HepG2 (cell line): ENCODE results near the gene VAMP5. TPM values are rescaled to one million over a fixed set of nuclear protein-coding genes. Genes with fewer than 3 reads are reported as not detected.

Experiments used
- ELK4 ChIP-seq: sonication (generic); formaldehyde crosslinking; IDR thresholded peaks from 2 replicates; pipeline ENCODE4 v1.9.0; 2021; ENCODE audit warnings: missing genetic modification reagents, borderline replicate concordance
- GTF3A ChIP-seq: sonication (generic); formaldehyde crosslinking; conservative IDR thresholded peaks from 2 replicates; pipeline ENCODE4 v1.4.0; 2020; ENCODE audit warnings: mild to moderate bottlenecking, missing genetic modification reagents
- HBP1 ChIP-seq: IDR thresholded peaks from 2 replicates; pipeline ENCODE4 v1.6.1; 2016; ENCODE audit warnings: low read depth, control low read depth
- NR2F1 ChIP-seq, 2 experiments: fragments of 450-650 bp in 1 of 2; formaldehyde crosslinking in 1 of 2; IDR thresholded peaks; 2 replicates each; pipeline versions ENCODE4 v1.5.0 to v1.6.1; 2016 to 2020; ENCODE audit warnings: mild to moderate bottlenecking in 1 of 2, missing compliant biosample characterization in 1 of 2, missing genetic modification reagents in 1 of 2, moderate library complexity in 1 of 2
- RARG ChIP-seq: sonication (generic); formaldehyde crosslinking; IDR thresholded peaks from 2 replicates; pipeline ENCODE4 v1.4.0; 2020; ENCODE audit warnings: low read depth, mild to moderate bottlenecking, missing genetic modification reagents
- RBM22 ChIP-seq: fragments of 200-400 bp; formaldehyde crosslinking; optimal IDR thresholded peaks from 2 replicates; pipeline ENCODE3; 2017; ENCODE audit warnings: mild to moderate bottlenecking, low read length, moderate library complexity
- REL ChIP-seq: sonication (generic); formaldehyde crosslinking; conservative IDR thresholded peaks from 2 replicates; pipeline ENCODE4 v1.8.0; 2022; ENCODE audit warnings: mild to moderate bottlenecking, missing genetic modification reagents, moderate library complexity
- RFX1 ChIP-seq: fragments of 450-650 bp; IDR thresholded peaks from 2 replicates; pipeline ENCODE4 v1.6.1; 2017
- TCF12 ChIP-seq, 2 experiments: fragments of 450-650 bp in 1 of 2; sonication (generic) in 1 of 2; formaldehyde crosslinking in 1 of 2; IDR thresholded peaks; 2 replicates each; pipeline versions ENCODE4 v1.6.1 to v1.8.0; 2017 to 2022; ENCODE audit warnings: antibody characterized with exemption in 1 of 2, mild to moderate bottlenecking in 1 of 2, missing genetic modification reagents in 1 of 2, moderate library complexity in 1 of 2
- TCF7L2 ChIP-seq: IDR thresholded peaks from 2 replicates; pipeline ENCODE4 v1.6.1; 2011; ENCODE audit warnings: mild to moderate bottlenecking, low read depth, low read length, moderate library complexity
- TEF ChIP-seq: sonication (generic); formaldehyde crosslinking; IDR thresholded peaks from 2 replicates; pipeline ENCODE4 v1.5.0; 2020; ENCODE audit warnings: missing genetic modification reagents
- ZBTB40 ChIP-seq, 2 experiments: fragments of 450-650 bp in 1 of 2; sonication (generic) in 1 of 2; formaldehyde crosslinking in 1 of 2; IDR thresholded peaks; 2 replicates each; pipeline versions ENCODE4 v1.6.1 to v1.8.0; 2016 to 2022; ENCODE audit warnings: antibody characterized with exemption in 1 of 2, mild to moderate bottlenecking in 1 of 2, missing genetic modification reagents in 1 of 2
- ZFY ChIP-seq: sonication (generic); formaldehyde crosslinking; IDR thresholded peaks from 2 replicates; pipeline ENCODE4 v1.4.0; 2020; ENCODE audit warnings: missing genetic modification reagents
- ZNF382 ChIP-seq: sonication (generic); formaldehyde crosslinking; IDR thresholded peaks from 2 replicates; pipeline ENCODE4 v1.5.0; 2020; ENCODE audit warnings: missing genetic modification reagents, mild to moderate bottlenecking, borderline replicate concordance
- ZNF773 ChIP-seq: sonication (generic); formaldehyde crosslinking; IDR thresholded peaks from 2 replicates; pipeline ENCODE4 v1.4.0; 2020; ENCODE audit warnings: missing genetic modification reagents, borderline replicate concordance
- ZSCAN12 ChIP-seq: sonication (generic); formaldehyde crosslinking; IDR thresholded peaks from 2 replicates; pipeline ENCODE4 v1.9.0; 2021; ENCODE audit warnings: mild to moderate bottlenecking, missing genetic modification reagents
- polyA plus RNA-seq, 8 experiments: library from polyadenylated mRNA; depleted of rRNA in 3 of 8; stranded (reverse) in 7 of 8; unstranded in 1 of 8; fragments of >200 nt; fragmentation: Illumina TruSeq in 4 of 8; extraction: Trizol in 4 of 8; gene quantifications; 2 replicates each; pipeline versions ENCODE4 v1.2.1 to v1.2.3, GENCODE V29; 2011 to 2016; ENCODE audit warnings: low read depth in 4 of 8, missing spikeins in 1 of 8, mixed read lengths in 1 of 8; ENCODE audit not compliant: insufficient read depth in 1 of 8
- total RNA-seq, 5 experiments: library from RNA; depleted of rRNA; stranded (reverse); fragments of >200 nt; fragmentation: Illumina TruSeq; extraction: Trizol; gene quantifications; 2 replicates each; pipeline ENCODE4 v1.2.3, GENCODE V29; 2016; ENCODE audit warnings: low read depth in 1 of 5

VAMP5 gene
- total and polyA plus RNA-seq, 2 of the 13 experiments (the other 11 are each of a cell fraction or from before 2014, with no cell fraction given) = 7.2 to 56.7 TPM

GRCh38 chr2:85595301-85596025 lies 11.2 kb downstream of the VAMP5 start, which contains the start of gene RNF181 (continued):
- no peak for TF ChIP-seq NR2F1 (CRISPR knock-in tag; IDR thresholded peaks at IDR 0.05)
- no peak for TF ChIP-seq ZBTB40 (IDR thresholded peaks at IDR 0.05)
- TF ChIP-seq ZBTB40 (CRISPR knock-in tag; IDR thresholded peaks at IDR 0.05) = peak; percentile 71
- TF ChIP-seq ELK4 = no peak
- no peak for TF ChIP-seq RARG (CRISPR knock-in tag)
- no peak for TF ChIP-seq RFX1
- no peak for TF ChIP-seq GTF3A (CRISPR knock-in tag)
- no peak for TF ChIP-seq TCF7L2
- no peak for TF ChIP-seq RBM22
- no peak for TF ChIP-seq ZNF382 (CRISPR knock-in tag)
- TF ChIP-seq TCF12 (IDR thresholded peaks at IDR 0.05) = no peak
- no peak for TF ChIP-seq TCF12 (CRISPR knock-in tag; IDR thresholded peaks at IDR 0.05)
- no peak; the same call in 1 of the 2 replicates for TF ChIP-seq ZSCAN12 (CRISPR knock-in tag)
- TF ChIP-seq REL (CRISPR knock-in tag) = peak; percentile 78; the same call in 1 of the 2 replicates
- no peak; the same call in none of the 2 replicates for TF ChIP-seq HBP1 (CRISPR knock-in tag)
- peak; percentile 88 for TF ChIP-seq ZFY (CRISPR knock-in tag)
- TF ChIP-seq ZNF773 (CRISPR knock-in tag) = no peak; the same call in 1 of the 2 replicates
- TF ChIP-seq TEF = no peak
